Activated T-cell treated with anti-CD3 and anti-CD28 coated beads, Interleukin-2, amount 50 U/mL, for 4 hours (primary cell): Measurements from ENCODE around the gene RAD51B. TPM values are rescaled to one million over a fixed set of nuclear protein-coding genes. Genes with fewer than 3 reads are reported as not detected.
"Not testable (repeated sequence)": the region's sequence is repeated elsewhere in the genome, so short reads cannot be mapped to it uniquely, and the experiment has no call there.

ENCODE experiments used
- ATAC-seq, 2 donors: fragments of 200-7000 bp; cut with Tn5 transposase; one replicate each; pipeline ENCODE4 v1.10.0; 2021
- DNase-seq: peaks from one replicate; pipeline ENCODE4 v3.0.0-alpha.2; 2020
- H3K27me3 Mint-ChIP-seq: one replicate; pipeline ENCODE4 v1.8.0; 2021; ENCODE audit warnings: low read depth, mixed read lengths
- H3K36me3 Mint-ChIP-seq: one replicate; pipeline ENCODE4 v1.8.0; 2022; ENCODE audit warnings: mixed read lengths; ENCODE audit not compliant: insufficient read depth
- H3K4me1 Mint-ChIP-seq: one replicate; pipeline ENCODE4 v1.8.0; 2021; ENCODE audit warnings: low read depth, mixed read lengths
- H3K4me3 Mint-ChIP-seq: one replicate; pipeline ENCODE4 v1.8.0; 2021; ENCODE audit warnings: mild to moderate bottlenecking, moderate library complexity, mixed read lengths
- H3K9me3 Mint-ChIP-seq: one replicate; pipeline ENCODE4 v1.8.0; 2021; ENCODE audit warnings: mixed read lengths
- total RNA-seq, 3 donors: library from RNA; stranded (reverse); gene quantifications; one replicate each; pipeline ENCODE4 v1.2.1, GENCODE V29; 2021

RAD51B gene
- total RNA-seq, 3 donors from 2014 or later: 10.6 to 16.1 (median 14.2) TPM

DNA sequence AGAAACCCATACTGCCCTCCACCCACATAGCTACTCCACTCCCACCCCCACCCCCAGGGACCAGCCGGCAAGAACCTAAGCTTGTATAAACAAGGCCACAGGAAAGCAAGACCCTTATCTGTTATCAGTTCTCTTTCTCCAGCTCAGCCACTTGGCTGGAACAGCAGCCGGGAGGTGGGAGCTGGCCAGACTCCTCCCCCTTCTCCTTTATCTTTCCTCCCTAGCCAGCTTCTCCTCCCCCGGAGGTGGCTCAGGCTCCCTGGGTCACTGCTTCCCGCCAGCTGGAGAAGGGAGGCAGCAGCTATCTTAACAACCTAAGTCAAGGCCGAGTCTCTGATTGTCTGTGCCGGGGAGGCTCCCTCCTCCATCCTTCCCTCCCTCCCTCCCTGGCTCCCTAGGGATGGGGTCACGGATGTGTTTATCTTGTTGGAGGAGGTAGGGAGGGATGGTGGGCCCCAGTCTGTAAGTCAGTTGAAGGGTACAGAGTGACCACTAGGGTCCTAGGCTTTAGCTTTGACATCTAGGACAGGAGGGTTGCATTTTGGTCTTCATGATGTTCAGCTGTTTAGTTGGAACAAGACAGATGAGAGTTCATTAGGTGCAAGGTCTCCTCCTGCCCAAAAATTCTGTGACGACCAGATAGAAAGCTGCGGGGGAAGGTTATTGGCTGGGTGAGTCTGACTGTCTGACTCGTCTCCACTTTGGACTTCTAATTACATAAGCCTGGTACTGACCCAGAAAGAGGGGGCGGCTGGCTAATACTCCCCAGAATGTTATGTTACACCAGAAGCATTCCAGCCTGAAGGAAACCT is 943.6 kb downstream of the RAD51B start:
- Mint-ChIP-seq H3K9me3 (no peaks in the 10 kb centered on the region), H3K27me3 (no peaks in the 10 kb centered on the region), H3K36me3 (no peaks in the 10 kb centered on the region), H3K4me3 (no peak overlapping the region), H3K4me1 (peaks cover 22% of the 10 kb centered on the region)
- DNase-seq (no peak), ATAC-seq (no peak)

DNA sequence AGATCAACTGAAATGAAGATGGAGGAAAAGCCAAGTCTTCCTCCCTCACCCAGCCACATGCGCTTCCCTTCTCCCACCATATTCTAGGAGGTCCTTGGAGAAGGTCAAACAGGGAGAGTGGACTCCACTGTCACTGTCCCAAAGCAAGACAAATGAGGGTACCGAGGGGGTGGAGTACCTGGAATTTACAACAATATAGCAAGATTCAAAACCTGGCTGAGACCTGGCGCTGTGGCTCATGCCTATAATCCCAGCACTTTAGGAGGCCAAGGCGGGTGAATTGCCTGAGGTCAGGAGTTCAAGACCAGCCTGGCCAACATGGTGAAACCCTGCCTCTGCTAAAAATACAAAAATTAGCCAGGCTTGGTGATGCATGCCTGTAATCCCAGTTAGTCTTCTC is 944.3 kb downstream of the RAD51B start:
- not testable (repeated sequence) for H3K27me3 Mint-ChIP-seq, H3K36me3 Mint-ChIP-seq, H3K9me3 Mint-ChIP-seq, H3K4me3 Mint-ChIP-seq, DNase-seq, ATAC-seq
- H3K4me1 Mint-ChIP-seq: peaks cover 25% of the 10 kb centered on the region

DNA sequence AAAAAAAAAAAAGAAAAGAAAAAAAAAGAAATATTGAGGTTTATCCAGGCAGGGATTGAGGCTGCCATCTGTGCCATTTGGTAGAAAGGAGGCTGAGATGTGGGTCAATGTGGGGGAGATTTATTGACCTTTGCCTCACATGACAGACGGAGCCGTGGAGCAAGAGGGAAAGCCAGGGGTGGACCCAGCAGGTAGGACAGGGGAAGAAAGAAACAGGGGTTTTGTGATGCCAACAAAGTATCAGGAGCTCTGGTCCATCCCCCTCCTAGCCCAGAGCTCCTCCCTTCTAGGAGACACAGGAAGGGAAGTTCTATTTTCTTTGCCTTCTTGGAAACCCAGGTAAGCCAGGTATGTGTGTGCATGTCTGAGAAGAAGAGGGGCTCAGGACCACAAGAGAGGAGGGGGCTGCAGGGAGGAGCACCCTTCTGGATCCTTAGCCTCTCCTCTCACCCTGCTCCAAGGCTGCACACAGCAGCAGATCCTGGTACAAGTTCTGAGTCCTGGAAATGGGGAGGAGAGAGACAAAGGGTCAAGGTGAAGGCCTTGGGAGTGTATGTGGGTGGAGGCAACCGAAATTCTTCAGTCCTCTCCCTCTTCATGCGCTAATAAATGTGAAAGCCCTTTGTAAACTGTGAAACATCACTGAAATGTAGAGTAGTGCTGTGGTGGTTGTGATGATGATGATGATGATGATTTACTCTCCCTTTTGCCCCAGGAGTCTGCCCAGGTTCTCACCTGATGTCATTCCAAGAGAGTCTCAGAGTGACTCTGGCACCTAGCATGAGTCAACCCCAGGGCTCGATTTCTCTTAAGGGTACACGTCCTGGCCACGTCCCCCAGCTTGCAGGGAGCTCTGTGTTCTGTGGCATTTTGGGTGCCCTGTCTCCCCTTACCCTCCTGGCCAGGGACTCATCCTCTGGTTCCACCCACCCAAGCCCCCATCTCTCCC is 947.0 kb downstream of the RAD51B start:
- peak; percentile 46 to 68 for ATAC-seq

DNA sequence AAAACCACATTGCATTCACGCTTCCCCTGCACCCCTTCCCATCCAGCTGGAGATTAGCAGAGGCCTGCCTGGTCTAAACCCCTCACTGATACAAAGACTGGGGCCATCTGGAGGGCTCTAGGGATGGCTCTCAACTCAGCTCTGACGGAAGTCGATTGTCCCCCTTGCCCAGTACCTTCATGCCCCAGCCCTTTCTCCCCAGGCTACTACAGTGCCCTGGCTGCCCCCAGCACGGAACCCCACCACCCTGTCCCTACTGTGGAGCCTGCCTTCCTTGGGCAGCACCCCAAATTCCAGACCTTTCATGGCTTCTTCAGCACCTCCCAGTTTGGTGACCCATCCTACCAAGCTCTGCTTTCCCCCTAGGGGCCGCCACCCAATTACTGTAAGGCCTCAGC is 947.7 kb downstream of the RAD51B start:
- H3K4me3 Mint-ChIP-seq: no peak overlapping the region
- no peaks in the 10 kb centered on the region for H3K27me3 Mint-ChIP-seq
- no peaks in the 10 kb centered on the region for H3K36me3 Mint-ChIP-seq
- H3K9me3 Mint-ChIP-seq: no peaks in the 10 kb centered on the region
- H3K4me1 Mint-ChIP-seq: peaks cover 43% of the 10 kb centered on the region
- no peak for DNase-seq
- ATAC-seq: no peak

More for the DNA sequence above, 947.0 kb downstream of the RAD51B start:
- Mint-ChIP-seq H3K4me3 (no peak overlapping the region), H3K27me3 (no peaks in the 10 kb centered on the region), H3K4me1 (peaks cover 37% of the 10 kb centered on the region), H3K36me3 (no peaks in the 10 kb centered on the region), H3K9me3 (no peaks in the 10 kb centered on the region)
- no peak for DNase-seq

DNA sequence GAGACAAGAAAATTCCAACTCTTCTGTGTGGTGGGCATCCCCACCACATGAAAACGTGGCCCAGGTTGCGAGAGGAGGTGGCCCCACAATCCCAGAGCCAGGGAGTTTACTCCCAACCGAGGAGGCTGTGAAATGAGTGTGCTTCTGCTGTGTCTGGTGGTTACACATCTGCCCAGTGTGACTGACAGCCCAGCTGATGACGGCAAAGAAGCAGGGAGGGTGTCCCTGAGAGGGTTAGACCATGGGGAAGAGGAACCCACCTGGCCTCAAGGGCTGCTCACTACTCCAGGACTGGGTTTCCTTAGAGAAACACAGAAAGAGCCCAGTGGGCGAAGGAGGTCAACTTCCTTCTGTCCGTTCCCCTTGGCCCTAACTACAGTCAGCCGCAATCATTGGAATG is 948.7 kb downstream of the RAD51B start:
- H3K9me3 Mint-ChIP-seq: no peaks in the 10 kb centered on the region
- H3K4me3 Mint-ChIP-seq: no peak overlapping the region
- peaks cover 52% of the 10 kb centered on the region for H3K4me1 Mint-ChIP-seq
- H3K36me3 Mint-ChIP-seq: no peaks in the 10 kb centered on the region
- H3K27me3 Mint-ChIP-seq: no peaks in the 10 kb centered on the region
- ATAC-seq (no peak), DNase-seq (no peak)

DNA sequence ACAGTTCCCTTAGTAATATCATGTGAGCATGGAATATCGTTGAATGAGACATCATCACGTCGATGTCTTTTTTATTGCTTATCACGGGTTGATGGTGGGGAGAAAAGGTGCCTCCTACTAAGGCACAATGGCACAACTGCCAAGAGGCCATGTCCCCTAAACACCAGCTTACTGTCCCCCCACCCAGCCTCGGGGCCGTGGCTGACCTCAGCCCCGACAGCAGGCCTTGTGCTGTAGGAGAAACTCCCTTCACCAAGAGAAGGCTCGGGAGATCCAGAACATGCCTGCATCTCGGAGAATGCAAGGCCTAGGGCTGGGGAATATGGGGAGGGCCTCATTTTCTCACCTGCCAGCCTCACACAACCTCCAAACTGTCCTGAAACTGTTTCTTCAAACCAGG is 950.5 kb downstream of the RAD51B start:
- no peak for ATAC-seq
- Mint-ChIP-seq H3K4me3 (no peak overlapping the region), H3K36me3 (peaks cover 2% of the 10 kb centered on the region), H3K4me1 (peaks cover 57% of the 10 kb centered on the region), H3K9me3 (no peaks in the 10 kb centered on the region), H3K27me3 (no peaks in the 10 kb centered on the region)
- DNase-seq: no peak

DNA sequence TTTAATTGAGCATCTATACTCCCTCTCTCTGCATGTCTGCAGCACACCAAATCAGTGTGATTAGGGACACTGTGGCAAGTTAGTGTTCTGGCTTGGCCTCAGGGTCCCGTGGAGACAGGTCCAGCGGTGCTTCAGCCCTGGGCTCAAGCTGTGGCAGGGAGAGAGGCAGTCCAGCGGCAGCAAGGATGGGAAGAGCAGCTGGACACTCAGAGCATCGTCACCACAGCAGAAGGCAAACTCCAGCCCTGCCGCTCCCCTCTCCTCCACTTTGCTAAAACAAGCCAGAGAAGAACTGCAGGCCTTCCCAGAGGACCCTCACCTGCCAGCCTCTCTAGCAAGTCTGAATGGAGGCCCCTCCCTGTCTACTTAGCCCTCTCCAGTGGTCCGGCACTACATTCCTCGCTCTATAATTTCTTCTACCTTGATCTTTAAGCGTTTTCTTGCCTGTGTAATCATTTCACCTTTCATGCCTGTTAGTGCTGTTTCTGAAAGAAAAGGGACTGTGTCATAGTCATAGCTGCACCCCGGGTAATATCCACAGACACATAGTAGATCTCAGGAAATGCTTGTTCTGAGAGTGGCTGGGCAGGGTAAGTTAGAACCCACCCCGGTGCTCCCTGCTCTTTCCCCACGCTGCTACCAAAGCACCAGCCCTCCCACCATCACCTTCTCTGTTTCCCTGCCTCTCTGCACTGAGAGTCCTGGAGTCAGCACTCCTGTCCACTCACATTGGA is 951.1 kb downstream of the RAD51B start:
- H3K4me3 Mint-ChIP-seq: no peak overlapping the region
- H3K36me3 Mint-ChIP-seq: peaks cover 2% of the 10 kb centered on the region
- DNase-seq (no peak), ATAC-seq (peak in 1 of 2 donors; percentile 29)
- H3K9me3 Mint-ChIP-seq: no peaks in the 10 kb centered on the region
- H3K4me1 Mint-ChIP-seq: peaks cover 57% of the 10 kb centered on the region
- no peaks in the 10 kb centered on the region for H3K27me3 Mint-ChIP-seq

DNA sequence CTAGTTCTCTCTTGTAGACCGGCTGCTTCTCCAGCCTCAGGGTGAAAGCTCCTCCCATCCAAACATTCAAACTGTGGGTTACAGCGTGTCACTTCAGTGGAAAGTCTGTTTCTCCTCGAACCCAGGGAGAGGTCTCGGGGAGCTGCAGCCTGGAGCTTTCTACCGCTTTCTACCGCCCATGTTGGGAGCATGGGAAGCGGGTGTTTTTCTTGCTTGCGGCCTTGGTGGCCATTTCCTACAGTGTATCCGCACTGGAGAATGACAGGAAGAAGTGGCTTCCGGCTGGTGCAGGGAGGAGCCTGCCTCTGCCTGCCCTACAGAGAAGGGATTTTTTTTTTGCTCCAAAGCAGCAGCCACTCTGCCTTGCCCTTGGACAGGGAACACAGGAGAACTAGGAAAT is 952.1 kb downstream of the RAD51B start:
- DNase-seq: no peak
- Mint-ChIP-seq H3K4me3 (peak overlapping the region; percentile 26), H3K27me3 (no peaks in the 10 kb centered on the region), H3K36me3 (peaks cover 2% of the 10 kb centered on the region), H3K9me3 (no peaks in the 10 kb centered on the region), H3K4me1 (peaks cover 61% of the 10 kb centered on the region)
- peak in 1 of 2 donors; percentile 46 for ATAC-seq

DNA sequence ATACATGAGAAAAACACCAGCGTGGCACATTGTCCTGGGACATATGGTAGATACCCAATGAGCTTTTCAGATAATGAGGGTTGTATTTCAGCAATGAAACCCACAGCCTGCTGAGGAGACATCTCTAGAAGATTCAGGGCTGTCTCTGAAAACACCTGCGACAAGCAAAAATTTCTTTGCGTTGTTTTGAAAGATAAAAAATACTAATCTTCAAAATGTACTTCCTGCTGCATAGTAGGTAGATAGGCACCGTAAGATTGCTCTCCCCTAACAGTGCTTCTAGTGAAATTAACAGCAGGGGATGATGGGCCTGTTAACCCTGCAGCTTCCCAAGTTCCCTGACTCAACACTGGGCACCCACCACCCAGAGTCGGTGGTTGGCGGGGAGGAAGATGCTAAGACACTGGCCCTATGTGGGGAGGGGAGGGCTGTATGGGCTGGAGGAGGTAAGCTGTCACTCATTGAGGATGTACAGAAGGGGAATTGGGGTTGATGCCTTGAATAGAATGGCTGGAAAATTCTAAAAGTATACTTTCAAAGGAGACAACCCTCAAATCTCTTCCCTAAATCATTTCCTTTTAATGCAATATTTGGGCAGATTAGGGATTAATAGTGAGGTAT is 953.3 kb downstream of the RAD51B start:
- no peaks in the 10 kb centered on the region for H3K9me3 Mint-ChIP-seq
- peaks cover 2% of the 10 kb centered on the region for H3K36me3 Mint-ChIP-seq
- H3K4me3 Mint-ChIP-seq: no peak overlapping the region
- no peak for DNase-seq
- peak in 1 of 2 donors; percentile 16 for ATAC-seq
- H3K27me3 Mint-ChIP-seq: no peaks in the 10 kb centered on the region
- H3K4me1 Mint-ChIP-seq: peaks cover 57% of the 10 kb centered on the region

DNA sequence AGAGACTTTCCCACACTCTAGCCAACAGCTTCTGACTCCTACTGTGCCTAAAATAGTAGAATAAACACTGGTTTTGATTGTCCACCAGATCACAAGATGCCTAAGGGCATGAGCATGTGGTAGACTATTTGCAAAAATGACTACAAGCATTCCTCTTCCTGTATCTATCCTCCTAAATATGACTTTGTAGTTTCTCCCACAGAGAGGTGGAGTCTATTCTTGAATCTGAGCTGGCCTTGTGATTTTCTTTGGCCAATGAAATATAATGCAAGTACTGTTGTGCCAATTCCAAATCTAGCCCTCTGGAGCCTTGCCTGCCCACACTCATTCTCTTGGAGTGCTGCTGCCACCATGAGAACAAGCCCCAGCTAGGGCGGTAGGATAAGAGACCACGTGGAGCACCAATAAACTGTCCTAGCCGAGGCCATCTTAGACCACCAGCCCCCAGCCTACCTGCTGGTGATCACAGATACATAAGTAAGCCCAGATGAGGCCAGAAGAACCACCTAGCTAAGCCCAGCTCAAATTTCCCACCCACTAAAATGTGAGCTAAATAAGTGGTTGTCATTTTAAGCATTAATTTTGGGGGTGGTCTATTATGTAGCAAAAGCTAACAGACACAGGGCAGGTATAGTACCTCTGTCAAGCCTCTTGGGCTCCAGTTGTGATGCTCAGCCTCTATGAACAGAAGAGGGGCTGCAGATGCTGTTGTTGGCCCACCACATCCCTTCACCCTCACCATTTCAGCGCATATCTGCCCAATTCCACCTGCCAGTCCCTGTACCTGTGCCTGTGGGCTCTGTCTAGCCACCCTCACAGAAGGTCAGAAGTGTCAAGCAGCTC is 955.4 kb downstream of the RAD51B start:
- peaks cover 2% of the 10 kb centered on the region for H3K36me3 Mint-ChIP-seq
- no peaks in the 10 kb centered on the region for H3K9me3 Mint-ChIP-seq
- DNase-seq (no peak), ATAC-seq (no peak)
- peaks cover 74% of the 10 kb centered on the region for H3K4me1 Mint-ChIP-seq
- no peaks in the 10 kb centered on the region for H3K27me3 Mint-ChIP-seq
- no peak overlapping the region for H3K4me3 Mint-ChIP-seq

DNA sequence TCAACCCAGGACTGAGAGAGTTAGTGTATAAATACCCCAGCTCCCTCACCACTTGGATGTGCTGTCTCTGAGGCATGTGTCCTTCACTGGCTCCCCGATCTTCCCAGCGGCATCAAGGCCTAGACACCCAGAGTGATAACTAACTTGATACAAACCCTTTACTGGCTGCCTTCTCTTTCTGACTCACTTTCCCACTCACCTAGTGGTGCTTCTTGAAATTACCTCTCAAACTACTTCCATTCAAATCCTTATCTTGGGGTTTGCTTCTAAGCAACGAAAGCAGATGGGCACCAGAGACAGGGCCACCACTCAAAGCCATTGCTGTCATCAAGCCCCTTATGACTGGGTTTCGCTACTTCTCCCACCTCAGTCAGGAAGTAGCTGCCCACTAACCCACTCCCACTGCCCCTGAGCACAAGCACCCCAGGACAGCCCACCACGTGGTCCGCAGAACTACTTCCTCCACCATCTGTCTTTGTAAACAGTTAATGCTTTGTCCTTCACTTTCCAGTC is 956.1 kb downstream of the RAD51B start:
- no peaks in the 10 kb centered on the region for H3K27me3 Mint-ChIP-seq
- no peaks in the 10 kb centered on the region for H3K9me3 Mint-ChIP-seq
- H3K36me3 Mint-ChIP-seq: peaks cover 2% of the 10 kb centered on the region
- DNase-seq (no peak), ATAC-seq (no peak)
- peaks cover 75% of the 10 kb centered on the region for H3K4me1 Mint-ChIP-seq
- no peak overlapping the region for H3K4me3 Mint-ChIP-seq

DNA sequence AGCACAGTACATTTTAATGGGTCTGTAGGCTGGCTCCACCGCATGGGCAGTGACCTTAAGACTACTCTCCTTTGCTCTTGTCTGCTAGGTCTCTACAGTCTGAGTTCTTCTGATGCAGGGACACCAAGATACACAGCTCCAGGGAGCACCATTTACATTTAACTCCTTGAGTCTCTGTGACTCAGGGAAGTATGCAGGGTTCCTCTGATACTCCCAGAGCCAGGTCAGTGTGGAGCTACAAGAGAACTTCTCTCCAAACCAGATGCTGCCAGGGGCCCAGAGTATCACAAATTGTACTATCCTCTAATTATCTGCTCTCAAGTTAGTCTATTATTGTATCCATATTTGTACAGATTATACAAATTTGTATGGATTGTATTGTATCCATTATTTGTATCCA is 958.1 kb downstream of the RAD51B start:
- H3K4me1 Mint-ChIP-seq: peaks cover 76% of the 10 kb centered on the region
- no peak overlapping the region for H3K4me3 Mint-ChIP-seq
- ATAC-seq (no peak), DNase-seq (no peak)
- no peaks in the 10 kb centered on the region for H3K9me3 Mint-ChIP-seq
- H3K27me3 Mint-ChIP-seq: no peaks in the 10 kb centered on the region
- H3K36me3 Mint-ChIP-seq: peaks cover 2% of the 10 kb centered on the region
